Smooth muscle cell (in vitro differentiated cells): Measurements from ENCODE around the gene DCAF10. TPM values are rescaled to one million over a fixed set of nuclear protein-coding genes. Genes with fewer than 3 reads are reported as not detected.
"Not testable (repeated sequence)": the region's sequence is repeated elsewhere in the genome, so short reads cannot be mapped to it uniquely, and the experiment has no call there.

ENCODE experiments used
- DNase-seq: peaks from one replicate; lab custom pipeline; 2025; ENCODE audit not compliant: unreplicated experiment; lab: John Stamatoyannopoulos, UW
- H2AFZ ChIP-seq: fragments of 200-600 bp; sonication (generic); 2 replicates; pipeline ENCODE4 v1.6.0; 2016; ENCODE audit warnings: antibody characterized with exemption, low read depth, mild to moderate bottlenecking
- H3F3A ChIP-seq: fragments of 200-600 bp; sonication (generic); 2 replicates; pipeline ENCODE4 v1.6.0; 2017; ENCODE audit warnings: antibody characterized with exemption, low read depth
- H3K27ac ChIP-seq: fragments of 200-600 bp; sonication (generic); 2 replicates; pipeline ENCODE4 v1.5.1; 2016; ENCODE audit warnings: low read depth, mild to moderate bottlenecking
- H3K27me3 ChIP-seq: fragments of 200-600 bp; sonication (generic); 2 replicates; pipeline ENCODE4 v1.6.1; 2016; ENCODE audit warnings: low read depth, mild to moderate bottlenecking
- H3K36me3 ChIP-seq: fragments of 200-600 bp; sonication (generic); 2 replicates; pipeline ENCODE4 v1.5.1; 2016; ENCODE audit warnings: low read depth
- H3K4me1 ChIP-seq: fragments of 200-600 bp; sonication (generic); 2 replicates; pipeline ENCODE4 v1.5.1; 2016; ENCODE audit warnings: low read depth
- H3K4me2 ChIP-seq: fragments of 200-600 bp; sonication (generic); 2 replicates; pipeline ENCODE4 v1.6.0; 2016; ENCODE audit warnings: mild to moderate bottlenecking
- H3K4me3 ChIP-seq: fragments of 200-600 bp; sonication (generic); 2 replicates; pipeline ENCODE4 v1.5.1; 2016; ENCODE audit warnings: mild to moderate bottlenecking
- H3K79me2 ChIP-seq: fragments of 200-600 bp; sonication (generic); 2 replicates; pipeline ENCODE4 v1.6.0; 2016; ENCODE audit warnings: low read depth, mild to moderate bottlenecking
- H3K9ac ChIP-seq: fragments of 200-600 bp; sonication (generic); 2 replicates; pipeline ENCODE4 v1.6.0; 2016; ENCODE audit warnings: low read depth
- H3K9me3 ChIP-seq: fragments of 200-600 bp; sonication (generic); replicated peaks from 2 replicates; pipeline ENCODE4 v1.5.1; 2016; ENCODE audit warnings: low read depth
- H4K20me1 ChIP-seq: fragments of 200-600 bp; sonication (generic); 2 replicates; pipeline ENCODE4 v1.6.0; 2016; ENCODE audit warnings: low read depth
- WGBS: methylation state at CpG from one replicate; pipeline ENCODE4 v1.1.7; 2016; ENCODE audit warnings: low lambda C conversion rate; 5-methylcytosine and 5-hydroxymethylcytosine counted together
- polyA plus RNA-seq: library from polyadenylated mRNA; unstranded; fragments of >200 nt; fragmentation: Nextera tagmentation; extraction: Ambion mirVana; gene quantifications from 2 replicates; pipeline ENCODE4 v1.2.1, GENCODE V29; 2016
- total RNA-seq: library from RNA; depleted of rRNA; stranded (reverse); fragments of >200 nt; gene quantifications from 2 replicates; pipeline ENCODE4 v1.2.3, GENCODE V29; 2014
- TF ChIP-seq, protein P1 (sequence below): fragments of 200-600 bp; sonication (generic); IDR thresholded peaks from 2 replicates; pipeline ENCODE4 v1.5.1; 2017; ENCODE audit warnings: borderline replicate concordance, mild to moderate bottlenecking, antibody characterized with exemption; ENCODE audit not compliant: insufficient read depth, poor library complexity, severe bottlenecking

DCAF10 gene, protein sequence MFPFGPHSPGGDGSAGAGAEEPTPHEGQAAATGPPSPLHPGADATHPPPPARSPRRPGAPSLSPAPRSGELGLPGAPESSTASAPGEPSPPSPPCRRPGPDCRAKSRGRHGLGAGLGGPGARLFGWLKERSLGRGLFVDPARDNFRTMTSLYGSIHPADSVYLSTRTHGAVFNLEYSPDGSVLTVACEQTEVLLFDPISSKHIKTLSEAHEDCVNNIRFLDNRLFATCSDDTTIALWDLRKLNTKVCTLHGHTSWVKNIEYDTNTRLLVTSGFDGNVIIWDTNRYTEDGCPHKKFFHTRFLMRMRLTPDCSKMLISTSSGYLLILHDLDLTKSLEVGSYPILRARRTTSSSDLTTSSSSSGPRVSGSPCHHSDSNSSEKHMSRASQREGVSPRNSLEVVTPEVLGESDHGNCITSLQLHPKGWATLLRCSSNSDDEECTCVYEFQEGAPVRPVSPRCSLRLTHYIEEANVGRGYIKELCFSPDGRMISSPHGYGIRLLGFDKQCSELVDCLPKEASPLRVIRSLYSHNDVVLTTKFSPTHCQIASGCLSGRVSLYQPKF
- total RNA-seq: 70.8 and 77.0 TPM in 2 replicates
- polyA plus RNA-seq: 34.6 and 35.6 TPM in 2 replicates

DNA sequence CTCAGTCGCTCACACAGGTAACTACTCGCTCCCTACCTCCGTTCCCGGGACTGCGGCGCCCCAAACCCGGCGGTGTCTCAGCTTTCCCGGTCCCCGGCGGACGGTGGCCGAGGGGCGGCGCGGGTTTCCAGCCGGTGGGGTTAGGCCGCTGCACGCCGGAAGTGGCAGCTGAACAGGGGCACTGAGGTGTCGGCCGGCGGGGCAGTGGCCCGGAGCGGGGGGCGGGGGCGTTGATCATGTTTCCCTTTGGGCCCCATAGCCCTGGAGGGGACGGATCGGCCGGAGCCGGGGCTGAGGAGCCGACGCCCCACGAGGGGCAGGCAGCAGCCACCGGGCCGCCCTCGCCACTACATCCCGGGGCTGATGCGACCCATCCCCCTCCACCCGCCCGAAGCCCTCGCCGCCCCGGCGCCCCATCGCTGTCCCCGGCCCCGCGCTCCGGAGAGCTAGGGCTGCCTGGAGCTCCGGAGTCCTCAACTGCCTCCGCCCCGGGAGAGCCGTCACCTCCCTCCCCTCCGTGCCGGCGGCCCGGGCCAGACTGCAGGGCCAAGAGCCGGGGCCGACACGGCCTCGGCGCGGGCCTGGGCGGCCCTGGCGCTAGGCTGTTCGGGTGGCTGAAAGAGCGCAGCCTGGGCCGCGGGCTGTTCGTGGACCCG is at the start of gene DCAF10:
TSS of gene DCAF10 (plus strand) at position 167 of the 656 bp plus-strand sequence. CDS start at position 237, 70 bp downstream.
- Histone ChIP-seq H3K79me2 (peaks cover 49% of the 10 kb centered on the region), H2AFZ (peak within 1 kb of the TSS; percentile 90), H3K9ac (peak within 1 kb of the TSS; percentile 92), H4K20me1 (peaks cover 48% of the 10 kb centered on the region), H3F3A (no peaks in the 10 kb centered on the region), H3K27ac (peak within 1 kb of the TSS; percentile 79), H3K4me2 (peak within 1 kb of the TSS; percentile 99), H3K4me1 (peaks cover 24% of the 10 kb centered on the region), H3K4me3 (peak within 1 kb of the TSS; percentile 98), H3K9me3 (no peaks in the 10 kb centered on the region), H3K27me3 (no peaks in the 10 kb centered on the region), H3K36me3 (no peaks in the 10 kb centered on the region)
- WGBS: under 1% methylated on average over 30 of the region's 72 CpGs
- peak; percentile 71 for DNase-seq
- TF ChIP-seq, protein P1, sequence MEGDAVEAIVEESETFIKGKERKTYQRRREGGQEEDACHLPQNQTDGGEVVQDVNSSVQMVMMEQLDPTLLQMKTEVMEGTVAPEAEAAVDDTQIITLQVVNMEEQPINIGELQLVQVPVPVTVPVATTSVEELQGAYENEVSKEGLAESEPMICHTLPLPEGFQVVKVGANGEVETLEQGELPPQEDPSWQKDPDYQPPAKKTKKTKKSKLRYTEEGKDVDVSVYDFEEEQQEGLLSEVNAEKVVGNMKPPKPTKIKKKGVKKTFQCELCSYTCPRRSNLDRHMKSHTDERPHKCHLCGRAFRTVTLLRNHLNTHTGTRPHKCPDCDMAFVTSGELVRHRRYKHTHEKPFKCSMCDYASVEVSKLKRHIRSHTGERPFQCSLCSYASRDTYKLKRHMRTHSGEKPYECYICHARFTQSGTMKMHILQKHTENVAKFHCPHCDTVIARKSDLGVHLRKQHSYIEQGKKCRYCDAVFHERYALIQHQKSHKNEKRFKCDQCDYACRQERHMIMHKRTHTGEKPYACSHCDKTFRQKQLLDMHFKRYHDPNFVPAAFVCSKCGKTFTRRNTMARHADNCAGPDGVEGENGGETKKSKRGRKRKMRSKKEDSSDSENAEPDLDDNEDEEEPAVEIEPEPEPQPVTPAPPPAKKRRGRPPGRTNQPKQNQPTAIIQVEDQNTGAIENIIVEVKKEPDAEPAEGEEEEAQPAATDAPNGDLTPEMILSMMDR: no peak

DNA sequence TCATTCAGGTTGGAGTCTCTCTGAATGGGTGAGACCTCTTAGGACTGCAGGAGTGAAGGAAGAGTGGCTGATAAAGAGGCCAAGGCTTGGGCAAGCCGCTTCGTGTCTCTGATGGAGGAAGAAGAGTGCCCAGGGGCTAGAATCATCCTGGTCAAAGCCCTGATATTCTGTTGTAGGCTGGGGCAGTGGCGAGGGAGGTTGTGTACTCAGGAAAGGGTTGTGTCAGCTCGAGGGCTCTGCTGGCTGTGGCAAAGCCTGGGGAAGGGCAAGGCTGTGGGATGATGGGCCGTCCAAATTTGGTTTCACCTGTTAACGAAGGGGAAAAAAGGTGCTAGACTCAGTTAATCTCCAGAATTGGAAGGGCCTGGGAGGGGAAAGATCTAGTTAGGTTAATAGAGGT is 49.4 kb upstream of the DCAF10 start:
- Histone ChIP-seq H3K36me3 (no peaks in the 10 kb centered on the region), H3K9ac (no peak overlapping the region), H3F3A (peaks cover 3% of the 10 kb centered on the region), H3K27ac (no peak overlapping the region), H3K9me3 (no peaks in the 10 kb centered on the region), H2AFZ (no peak overlapping the region), H3K79me2 (no peaks in the 10 kb centered on the region), H3K4me3 (no peak overlapping the region), H3K4me1 (peaks cover 3% of the 10 kb centered on the region), H3K27me3 (no peaks in the 10 kb centered on the region), H3K4me2 (no peak overlapping the region), H4K20me1 (no peaks in the 10 kb centered on the region)
- WGBS: 79% methylated on average over 6 of the region's 6 CpGs
- TF ChIP-seq, protein P1: no peak
- DNase-seq: no peak

DNA sequence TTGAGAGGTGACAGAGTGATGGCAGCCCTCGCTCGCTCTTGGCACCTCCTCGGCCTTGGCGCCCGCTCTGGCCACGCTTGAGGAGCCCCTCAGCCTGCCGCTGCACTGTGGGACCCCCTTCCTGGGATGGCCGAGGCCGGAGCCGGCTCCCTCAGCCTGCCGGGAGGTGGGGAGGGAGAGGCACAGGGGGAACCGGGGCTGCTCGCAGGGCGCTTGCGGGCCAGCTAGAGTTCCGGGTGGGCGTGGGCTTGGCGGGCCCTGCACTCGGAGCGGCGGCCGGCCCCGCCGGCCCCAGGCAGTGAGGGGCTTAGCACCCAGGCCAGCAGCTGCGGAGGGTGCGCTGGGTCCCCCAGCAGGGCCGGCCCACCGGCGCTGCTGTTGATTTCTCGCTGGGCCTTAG is 48.9 kb upstream of the DCAF10 start:
- WGBS: 96% methylated on average over 25 of the region's 30 CpGs
- not testable (repeated sequence) for H3K4me1 ChIP-seq

DNA sequence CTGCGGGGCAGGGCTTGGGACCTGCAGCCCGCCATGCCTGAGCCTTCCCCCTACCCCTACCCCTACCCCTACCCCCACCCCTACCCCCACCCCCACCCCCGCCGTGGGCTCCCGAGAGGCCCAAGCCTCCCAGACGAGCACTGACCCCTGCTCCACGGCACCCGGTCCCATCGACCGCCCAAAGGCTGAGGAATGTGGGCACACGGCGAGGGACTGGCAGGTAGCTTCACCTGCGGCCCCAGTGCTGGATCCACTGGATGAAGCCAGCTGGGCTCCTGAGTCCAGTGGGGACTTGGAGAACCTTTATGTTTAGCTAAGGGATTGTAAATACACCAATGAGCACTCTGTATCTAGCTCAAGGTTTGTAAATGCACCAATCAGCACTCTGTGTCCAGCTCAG is 48.5 kb upstream of the DCAF10 start:
- H3K9me3 ChIP-seq, H3K27me3 ChIP-seq, H3K36me3 ChIP-seq, H3K4me3 ChIP-seq, H3F3A ChIP-seq, H2AFZ ChIP-seq, DNase-seq, H3K79me2 ChIP-seq, H3K4me1 ChIP-seq, H3K27ac ChIP-seq, H3K4me2 ChIP-seq, H3K9ac ChIP-seq, H4K20me1 ChIP-seq: not testable (repeated sequence)
- WGBS: 97% methylated on average over 11 of the region's 13 CpGs

More for the DNA sequence above, 48.9 kb upstream of the DCAF10 start:
- H3K36me3 ChIP-seq, H3F3A ChIP-seq, DNase-seq, H2AFZ ChIP-seq, H3K4me3 ChIP-seq, H3K27me3 ChIP-seq, H3K4me2 ChIP-seq, H4K20me1 ChIP-seq, H3K9ac ChIP-seq, H3K27ac ChIP-seq, H3K79me2 ChIP-seq, H3K9me3 ChIP-seq: not testable (repeated sequence)
